ENCODE data around the gene NOTCH4. TPM values are rescaled to one million over a fixed set of nuclear protein-coding genes. Genes with fewer than 3 reads are reported as not detected.

Gene NOTCH4
- total and polyA plus RNA-seq, 2 experiments from 2014 or later = 2.7 to 2.8 TPM

GRCh38 chr6:32222333-32223230, 1.3 kb downstream of the NOTCH4 start (continued):
- TF ChIP-seq POLR2AphosphoS5 (IDR thresholded peaks at IDR 0.05; ENCODE audit: low read depth) (no peak), NANOG (IDR thresholded peaks at IDR 0.05; ENCODE audit: borderline replicate concordance) (no peak)

GRCh38 chr6:32220021-32220420, 3.8 kb downstream of the NOTCH4 start:
- no peak for ATAC-seq
- no peaks in the 10 kb centered on the region; the same call in 2 of the 3 replicates for H3K9me3 Mint-ChIP-seq
- Histone ChIP-seq H3K79me2 (replicated peaks; ENCODE audit: insufficient read depth) (no peaks in the 10 kb centered on the region), H3K4me3 (no peak overlapping the region), H3K27me3 (ENCODE audit: insufficient read depth) (no peaks in the 10 kb centered on the region), H2AFZ (no peak overlapping the region), H3K4me1 (ENCODE audit: insufficient read depth) (no peaks in the 10 kb centered on the region), H3K27ac (ENCODE audit: low read depth) (no peak overlapping the region), H3K9me2 (ENCODE audit: insufficient read depth) (0 out of 2 replicates have a peak, but pooled peaks cover 3% of the 10 kb centered on the region), H4K20me1 (replicated peaks; ENCODE audit: insufficient read depth) (no peaks in the 10 kb centered on the region), H3F3A (replicated peaks; ENCODE audit: low read depth) (no peaks in the 10 kb centered on the region), H3K36me3 (ENCODE audit: insufficient read depth) (no peaks in the 10 kb centered on the region), H3K4me2 (no peak overlapping the region)
- no peaks in the 10 kb centered on the region for H3K36me3 Mint-ChIP-seq (ENCODE audit: low read depth)
- H3K27ac Mint-ChIP-seq = no peak overlapping the region
- peaks cover 12% of the 10 kb centered on the region; the same call in 2 of the 3 replicates for H3K4me1 Mint-ChIP-seq
- H3K27me3 Mint-ChIP-seq (ENCODE audit: insufficient read depth, low read depth, poor library complexity) = peaks cover 13% of the 10 kb centered on the region
- no peak for DNase-seq (ENCODE audit: low spot score)
- no peak overlapping the region for H3K4me3 Mint-ChIP-seq
- TF ChIP-seq NANOG (IDR thresholded peaks at IDR 0.05; ENCODE audit: borderline replicate concordance) (no peak), ZNF331 (CRISPR knock-in tag; IDR thresholded peaks at IDR 0.05; ENCODE audit: low read depth) (no peak), ZNF114 (CRISPR knock-in tag; IDR thresholded peaks at IDR 0.05) (no peak), JUNB (IDR thresholded peaks at IDR 0.05; ENCODE audit: unreplicated experiment) (no peak), ZNF462 (CRISPR knock-in tag; IDR thresholded peaks at IDR 0.05) (no peak), REST (IDR thresholded peaks at IDR 0.05; ENCODE audit: unreplicated experiment) (no peak), EZH2 (IDR thresholded peaks at IDR 0.05; ENCODE audit: low read depth, unreplicated experiment) (no peak), EZH2phosphoT487 (IDR thresholded peaks at IDR 0.05; ENCODE audit: unreplicated experiment) (no peak), CTCF (conservative IDR thresholded peaks at IDR 0.05; ENCODE audit: low read depth in 2 of 2) (no peak), POLR2AphosphoS5 (IDR thresholded peaks at IDR 0.05; ENCODE audit: low read depth) (no peak), CREB1 (CRISPR knock-in tag; IDR thresholded peaks at IDR 0.05; ENCODE audit: low read depth) (no peak), STAT1 (IDR thresholded peaks at IDR 0.05; ENCODE audit: unreplicated experiment) (no peak)

Data from GM23338 (cell line).